HCT116 (cell line): Measurements from ENCODE around the gene BAG1. TPM values are rescaled to one million over a fixed set of nuclear protein-coding genes. Genes with fewer than 3 reads are reported as not detected.

Source experiments
- ATAC-seq: fragments of 200-7000 bp; cut with Tn5 transposase; 2 replicates; pipeline ENCODE4 v1.9.1; 2020; ENCODE audit warnings: mild to moderate bottlenecking, moderate library complexity
- BruUV-seq: library from RNA; stranded (reverse); fragments of 400-500 nt; replicated peaks from 2 replicates; lab custom pipeline; 2021; lab: Mats Ljungman, UMichigan
- CTCF ChIA-PET: fragments of 300-600 bp; sonication (Branson Sonifier 250); formaldehyde crosslinking; loops from one replicate; lab custom pipeline; 2021; ENCODE audit warnings: antibody characterized with exemption; lab: Charles Lee
- POLR2A ChIA-PET: fragments of 300-600, 350-600 bp; sonication (Branson Sonifier 250); formaldehyde crosslinking; loops from one replicate; lab custom pipeline; 2021; ENCODE audit warnings: antibody characterized with exemption; lab: Charles Lee
- RAD21 ChIA-PET, 2 experiments: fragments of 300-600 bp; sonication (Branson Sonifier 250); formaldehyde crosslinking; loops; one replicate each; lab custom pipeline; 2023; ENCODE audit warnings: low total read pairs in 2 of 2; ENCODE audit not compliant: uncharacterized antibody in 2 of 2, unreplicated experiment in 2 of 2, low non-redundant PET in 1 of 2; lab: Charles Lee
- DNase-seq: peaks from one replicate; pipeline ENCODE4 v3.0.0-alpha.2; 2010; ENCODE audit warnings: low read depth, low spot score
- H2AFZ ChIP-seq: fragments of 200-600 bp; shearing (Covaris generic), sonication (generic); 2 replicates; pipeline ENCODE4 v1.6.1; 2017; ENCODE audit warnings: low read depth, mixed run types, mixed read lengths, antibody characterized with exemption, low read length; ENCODE audit not compliant: poor library complexity, severe bottlenecking
- H3K27ac ChIP-seq: 2 replicates; pipeline ENCODE4 v1.5.1; 2012; ENCODE audit warnings: low read depth, low read length
- H3K27me3 ChIP-seq: fragments of 200-600 bp; sonication (generic); 2 replicates; pipeline ENCODE4 v1.6.1; 2016; ENCODE audit warnings: mixed run types, low read length, mixed read lengths; ENCODE audit not compliant: insufficient read depth
- H3K36me3 ChIP-seq, 2 experiments: fragments of 200-500 bp in 1 of 2; fragments of 200-600 bp in 1 of 2; sonication (Bioruptor generic) in 1 of 2; sonication (generic) in 1 of 2; 2 replicates each; pipeline versions ENCODE4 v1.5.1 to v1.6.1; 2014 to 2016; ENCODE audit warnings: low read length in 2 of 2, inconsistent platforms in 1 of 2, mixed read lengths in 1 of 2, mixed run types in 1 of 2; ENCODE audit not compliant: insufficient read depth in 2 of 2, control insufficient read depth in 1 of 2
- H3K4me1 ChIP-seq, 2 experiments: fragments of 200-600 bp in 1 of 2; sonication (generic) in 1 of 2; 2 replicates each; pipeline versions ENCODE4 v1.5.1 to v1.6.1; 2012 to 2017; ENCODE audit warnings: low read length in 2 of 2, inconsistent platforms in 1 of 2, mild to moderate bottlenecking in 1 of 2, mixed read lengths in 1 of 2, mixed run types in 1 of 2, moderate library complexity in 1 of 2; ENCODE audit not compliant: insufficient read depth in 2 of 2, control insufficient read depth in 1 of 2
- H3K4me2 ChIP-seq: fragments of 200-600 bp; sonication (generic); 2 replicates; pipeline ENCODE4 v1.6.1; 2017; ENCODE audit warnings: mixed run types, low read length, mixed read lengths
- H3K4me3 ChIP-seq, 2 experiments: fragments of 200-600 bp in 1 of 2; sonication (generic) in 1 of 2; replicated peaks in 1 of 2; 2 replicates each; pipeline ENCODE4 v1.5.1; 2011 to 2016; ENCODE audit warnings: low read length in 2 of 2, control low read depth in 1 of 2, low read depth in 1 of 2, mild to moderate bottlenecking in 1 of 2, mixed read lengths in 1 of 2, mixed run types in 1 of 2
- H3K79me2 ChIP-seq: fragments of 200-600 bp; sonication (generic); 2 replicates; pipeline ENCODE4 v1.6.1; 2017; ENCODE audit warnings: mild to moderate bottlenecking, mixed run types, low read length, moderate library complexity, mixed read lengths; ENCODE audit not compliant: insufficient read depth
- H3K9ac ChIP-seq: fragments of 200-600 bp; sonication (generic); 2 replicates; pipeline ENCODE4 v1.6.1; 2016; ENCODE audit warnings: low read length, mixed read lengths
- H3K9me2 ChIP-seq: fragments of 200-600 bp; sonication (generic), shearing (Covaris generic); 2 replicates; pipeline ENCODE4 v1.6.1; 2017; ENCODE audit warnings: mixed run types, mild to moderate bottlenecking, moderate library complexity; ENCODE audit not compliant: insufficient read depth
- H3K9me3 ChIP-seq, 2 experiments: fragments of 200-500 bp in 1 of 2; fragments of 200-600 bp in 1 of 2; sonication (Bioruptor generic) in 1 of 2; sonication (generic) in 1 of 2; 2 replicates each; pipeline ENCODE4 v1.6.1; 2014 to 2017; ENCODE audit warnings: low read length in 2 of 2, mixed read lengths in 2 of 2, inconsistent platforms in 1 of 2, low read depth in 1 of 2, mild to moderate bottlenecking in 1 of 2, mixed run types in 1 of 2, moderate library complexity in 1 of 2; ENCODE audit not compliant: control insufficient read depth in 1 of 2, insufficient read depth in 1 of 2
- H4K20me1 ChIP-seq: fragments of 200-600 bp; sonication (generic), shearing (Covaris generic); 2 replicates; pipeline ENCODE4 v1.6.1; 2017; ENCODE audit warnings: mixed run types, mild to moderate bottlenecking, moderate library complexity; ENCODE audit not compliant: insufficient read depth
- CEBPB ChIP-seq: IDR thresholded peaks from 2 replicates; pipeline ENCODE4 v1.6.1; 2012; ENCODE audit warnings: low read depth
- ELF1 ChIP-seq: IDR thresholded peaks from 2 replicates; pipeline ENCODE4 v1.6.1; 2012; ENCODE audit warnings: low read depth, borderline replicate concordance
- EZH2phosphoT487 ChIP-seq: fragments of 200-600 bp; IDR thresholded peaks from 2 replicates; pipeline ENCODE4 v1.6.1; 2018; ENCODE audit warnings: antibody characterized with exemption, borderline replicate concordance
- FOSL1 ChIP-seq: IDR thresholded peaks from 2 replicates; pipeline ENCODE4 v1.6.1; 2012; ENCODE audit warnings: low read depth
- POLR2A ChIP-seq: IDR thresholded peaks from 2 replicates; pipeline ENCODE4 v1.7.0; 2011; ENCODE audit warnings: borderline replicate concordance; ENCODE audit not compliant: insufficient read depth, insufficient read length; ENCODE audit errors: extremely low read depth
- SP1 ChIP-seq: IDR thresholded peaks from 2 replicates; pipeline ENCODE4 v1.6.1; 2012; ENCODE audit warnings: low read depth
- ZFX ChIP-seq: fragments of 450-650 bp; IDR thresholded peaks from 2 replicates; pipeline ENCODE4 v1.6.1; 2017
- intact Hi-C: fragments of 100-400 bp; cut with micrococcal nuclease; formaldehyde crosslinking; loops from 2 replicates; pipeline ENCODE4 v1.10.0; 2022
- total RNA-seq: library from RNA; stranded (reverse); gene quantifications from one replicate; pipeline ENCODE4 v1.2.1, GENCODE V29; 2021; ENCODE audit not compliant: unreplicated experiment
- TF ChIP-seq, protein P1 (sequence below), 3 experiments: fragments of 200-600 bp in 1 of 3; sonication (generic) in 1 of 3; IDR thresholded peaks in 2 of 3; conservative IDR thresholded peaks in 1 of 3; 2 replicates each; pipeline ENCODE4 v1.5.1; 2012 to 2017; ENCODE audit warnings: low read depth in 2 of 3, low read length in 2 of 3, antibody characterized with exemption in 1 of 3, borderline replicate concordance in 1 of 3, control low read depth in 1 of 3, mild to moderate bottlenecking in 1 of 3, mixed read lengths in 1 of 3, mixed run types in 1 of 3, moderate library complexity in 1 of 3; ENCODE audit not compliant: insufficient read depth in 1 of 3
- TF ChIP-seq, protein P2 (sequence below): IDR thresholded peaks from 2 replicates; pipeline ENCODE4 v1.6.1; 2012

BAG1 gene
- total RNA-seq, 1 experiment from 2014 or later = 58.2 TPM

DNA sequence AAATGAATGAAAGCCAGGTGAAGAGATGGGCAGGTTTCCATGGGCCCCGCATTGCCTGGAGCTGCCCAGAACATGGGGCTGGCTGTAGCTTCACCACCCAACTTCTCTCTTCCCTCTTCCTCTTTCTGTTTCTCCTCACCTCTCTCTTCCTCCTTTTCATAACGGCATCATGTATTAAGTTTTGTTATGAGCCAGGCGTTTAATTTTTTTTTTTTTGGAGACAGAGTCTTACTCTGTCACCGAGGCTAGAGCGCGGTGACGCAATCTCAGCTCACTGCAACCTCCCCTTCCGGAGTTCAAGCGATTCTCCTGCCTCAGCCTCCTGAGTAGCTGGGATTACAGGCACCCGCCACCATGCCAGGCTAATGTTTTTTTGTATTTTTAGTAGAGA lies 37.5 kb downstream of the BAG1 start:
- peaks cover 28 to 41% of the 10 kb centered on the region in 2 experiments for H3K4me1 ChIP-seq

More for the DNA sequence above, 37.5 kb downstream of the BAG1 start:
- intact Hi-C loops = loop anchor here (10.0 kb wide), 1 partner anchor 642 kb away; no protein-coding TSS in a partner anchor
- Histone ChIP-seq H3K36me3 (no peaks in the 10 kb centered on the region), H3K4me2 (no peak overlapping the region), H3K9me2 (no peaks in the 10 kb centered on the region), H2AFZ (no peak overlapping the region), H3K9me3 (no peaks in the 10 kb centered on the region), H3K27me3 (no peaks in the 10 kb centered on the region), H3K79me2 (no peaks in the 10 kb centered on the region), H3K27ac (no peak overlapping the region), H4K20me1 (no peaks in the 10 kb centered on the region), H3K4me3 (no peak overlapping the region), H3K9ac (no peak overlapping the region)
- ChIA-PET RAD21 (interaction anchor here (0.6 kb wide), 2 partner anchors 11 to 293 kb away, joined by 3 to 4 read pairs; no protein-coding TSS in a partner anchor), POLR2A (interaction anchor here (1.6 kb wide), 1 partner anchor 202 kb away, joined by 3 read pairs; the partner anchor contains the start of gene DNAJA1), CTCF (interaction anchor here (1.0 to 2.0 kb wide), 8 partner anchors 7 to 847 kb away, joined by 3 to 6 read pairs (median 4); partner anchors contain the start of gene SMU1)
- ATAC-seq = no peak
- no peak for TF ChIP-seq POLR2A
- TF ChIP-seq SP1 = no peak
- TF ChIP-seq ELF1 = no peak
- no peak for TF ChIP-seq CEBPB
- TF ChIP-seq, protein P1, sequence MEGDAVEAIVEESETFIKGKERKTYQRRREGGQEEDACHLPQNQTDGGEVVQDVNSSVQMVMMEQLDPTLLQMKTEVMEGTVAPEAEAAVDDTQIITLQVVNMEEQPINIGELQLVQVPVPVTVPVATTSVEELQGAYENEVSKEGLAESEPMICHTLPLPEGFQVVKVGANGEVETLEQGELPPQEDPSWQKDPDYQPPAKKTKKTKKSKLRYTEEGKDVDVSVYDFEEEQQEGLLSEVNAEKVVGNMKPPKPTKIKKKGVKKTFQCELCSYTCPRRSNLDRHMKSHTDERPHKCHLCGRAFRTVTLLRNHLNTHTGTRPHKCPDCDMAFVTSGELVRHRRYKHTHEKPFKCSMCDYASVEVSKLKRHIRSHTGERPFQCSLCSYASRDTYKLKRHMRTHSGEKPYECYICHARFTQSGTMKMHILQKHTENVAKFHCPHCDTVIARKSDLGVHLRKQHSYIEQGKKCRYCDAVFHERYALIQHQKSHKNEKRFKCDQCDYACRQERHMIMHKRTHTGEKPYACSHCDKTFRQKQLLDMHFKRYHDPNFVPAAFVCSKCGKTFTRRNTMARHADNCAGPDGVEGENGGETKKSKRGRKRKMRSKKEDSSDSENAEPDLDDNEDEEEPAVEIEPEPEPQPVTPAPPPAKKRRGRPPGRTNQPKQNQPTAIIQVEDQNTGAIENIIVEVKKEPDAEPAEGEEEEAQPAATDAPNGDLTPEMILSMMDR (IDR thresholded peaks at IDR 0.05 in 2 of 3, conservative IDR thresholded peaks at IDR 0.05 in 1 of 3; ENCODE audit: borderline replicate concordance in 1 of 3, insufficient read depth in 1 of 3, low read depth in 2 of 3, low read length in 2 of 3) = no peak
- no peak for TF ChIP-seq ZFX
- no peak for TF ChIP-seq FOSL1
- TF ChIP-seq EZH2phosphoT487 = no peak
- TF ChIP-seq, protein P2, sequence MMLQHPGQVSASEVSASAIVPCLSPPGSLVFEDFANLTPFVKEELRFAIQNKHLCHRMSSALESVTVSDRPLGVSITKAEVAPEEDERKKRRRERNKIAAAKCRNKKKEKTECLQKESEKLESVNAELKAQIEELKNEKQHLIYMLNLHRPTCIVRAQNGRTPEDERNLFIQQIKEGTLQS = no peak
- DNase-seq = no peak
- BruUV-seq = no TSS peak
